Mucosa of descending colon (tissue), 3 donors: Measurements from ENCODE around the gene GRB10. TPM values are rescaled to one million over a fixed set of nuclear protein-coding genes. Genes with fewer than 3 reads are reported as not detected.

Experiments used
- ATAC-seq: fragments of 200-7000 bp; cut with Tn5 transposase; one replicate; pipeline ENCODE4 v1.9.1; 2020; ENCODE audit warnings: mild to moderate bottlenecking, moderate library complexity
- DNase-seq, 3 donors: peaks; one replicate each; pipeline ENCODE4 v3.0.0-alpha.2; 2020
- H3K36me3 ChIP-seq: fragments of 200-600 bp; one replicate; pipeline ENCODE4 v1.8.0; 2021; ENCODE audit warnings: low read depth, mild to moderate bottlenecking
- H3K4me1 ChIP-seq: fragments of 200-600 bp; one replicate; pipeline ENCODE4 v1.8.0; 2021; ENCODE audit warnings: low read depth, mild to moderate bottlenecking
- H3K4me3 ChIP-seq: fragments of 200-600 bp; one replicate; pipeline ENCODE4 v1.8.0; 2021; ENCODE audit warnings: mild to moderate bottlenecking
- H3K9me3 ChIP-seq: fragments of 200-600 bp; one replicate; pipeline ENCODE4 v1.8.0; 2021; ENCODE audit warnings: mild to moderate bottlenecking
- intact Hi-C, 2 donors: fragments of 100-400 bp; cut with DNase I in 1 of 2; cut with micrococcal nuclease in 1 of 2; formaldehyde crosslinking; loops; one replicate each; pipeline versions ENCODE4 v1.11.0 to v1.11.1; 2022; cut with DNase I, micrococcal nuclease
- total RNA-seq, 3 donors: library from RNA; stranded (reverse); fragmentation: NEBNext Ultra II Directional in 2 of 3; extraction: Animal tissue kit (Norgen Biotek cat#: 25700) in 2 of 3; gene quantifications; one replicate each; pipeline versions ENCODE4 v1.2.1 to v1.2.4, GENCODE V29; 2021 to 2023
- TF ChIP-seq, protein P1 (sequence below): fragments of 200-600 bp; IDR thresholded peaks from one replicate; pipeline ENCODE4 v1.8.0; 2022; ENCODE audit warnings: antibody characterized with exemption, mild to moderate bottlenecking
- donor health status: DM: no; HTN: no; CAD: no; lungs with moderate emphysema.
- donor health status: DM: no; HTN: no; CAD: no.
- donor health status: DM: no; HTN: yes; CAD: no.

GRB10 gene
- total RNA-seq, 3 donors from 2014 or later: 9.4 to 56.8 (median 13.0) TPM

DNA sequence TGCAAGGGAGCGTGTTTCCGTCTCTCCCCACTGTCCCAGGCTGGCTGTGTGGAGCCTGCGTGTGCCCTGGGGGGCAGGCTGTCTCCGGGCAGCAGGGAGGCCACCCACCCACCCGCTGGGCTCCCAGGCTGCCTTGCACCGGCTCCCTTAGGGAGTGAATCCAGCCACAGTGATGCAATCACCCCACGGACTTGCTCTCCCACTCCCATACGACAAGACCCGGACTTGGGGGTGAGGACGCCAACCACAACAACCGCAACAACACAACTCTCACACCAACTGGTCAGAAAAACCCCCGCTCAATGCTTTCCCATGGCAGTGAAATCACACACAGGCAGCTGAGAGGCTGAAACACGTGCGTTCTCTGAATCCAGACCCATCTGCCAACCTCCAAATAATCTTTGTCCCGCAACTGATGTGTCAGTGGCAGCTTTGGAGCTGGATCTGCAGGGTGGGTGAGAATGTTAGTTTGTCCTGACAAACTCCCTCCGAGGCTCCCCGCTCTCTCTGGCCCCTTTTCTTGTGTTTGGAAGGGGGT, 154.8 kb downstream of the GRB10 start:
- ATAC-seq (no peak), DNase-seq (no peak)
- Histone ChIP-seq H3K4me1 (no peaks in the 10 kb centered on the region), H3K9me3 (no peaks in the 10 kb centered on the region), H3K36me3 (no peaks in the 10 kb centered on the region), H3K4me3 (no peak overlapping the region)
- intact Hi-C loops: no loop called here
- TF ChIP-seq, protein P1, sequence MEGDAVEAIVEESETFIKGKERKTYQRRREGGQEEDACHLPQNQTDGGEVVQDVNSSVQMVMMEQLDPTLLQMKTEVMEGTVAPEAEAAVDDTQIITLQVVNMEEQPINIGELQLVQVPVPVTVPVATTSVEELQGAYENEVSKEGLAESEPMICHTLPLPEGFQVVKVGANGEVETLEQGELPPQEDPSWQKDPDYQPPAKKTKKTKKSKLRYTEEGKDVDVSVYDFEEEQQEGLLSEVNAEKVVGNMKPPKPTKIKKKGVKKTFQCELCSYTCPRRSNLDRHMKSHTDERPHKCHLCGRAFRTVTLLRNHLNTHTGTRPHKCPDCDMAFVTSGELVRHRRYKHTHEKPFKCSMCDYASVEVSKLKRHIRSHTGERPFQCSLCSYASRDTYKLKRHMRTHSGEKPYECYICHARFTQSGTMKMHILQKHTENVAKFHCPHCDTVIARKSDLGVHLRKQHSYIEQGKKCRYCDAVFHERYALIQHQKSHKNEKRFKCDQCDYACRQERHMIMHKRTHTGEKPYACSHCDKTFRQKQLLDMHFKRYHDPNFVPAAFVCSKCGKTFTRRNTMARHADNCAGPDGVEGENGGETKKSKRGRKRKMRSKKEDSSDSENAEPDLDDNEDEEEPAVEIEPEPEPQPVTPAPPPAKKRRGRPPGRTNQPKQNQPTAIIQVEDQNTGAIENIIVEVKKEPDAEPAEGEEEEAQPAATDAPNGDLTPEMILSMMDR: no peak

- intact Hi-C loops: no loop called here
- Histone ChIP-seq H3K9me3 (no peaks in the 10 kb centered on the region), H3K4me1 (no peaks in the 10 kb centered on the region), H3K4me3 (no peak overlapping the region), H3K36me3 (no peaks in the 10 kb centered on the region)
- ATAC-seq: no peak
- no peak for DNase-seq
- TF ChIP-seq, protein P1: no peak
Measured at GRCh38 chr7:50626286-50626685, 156.4 kb downstream of the GRB10 start.

DNA sequence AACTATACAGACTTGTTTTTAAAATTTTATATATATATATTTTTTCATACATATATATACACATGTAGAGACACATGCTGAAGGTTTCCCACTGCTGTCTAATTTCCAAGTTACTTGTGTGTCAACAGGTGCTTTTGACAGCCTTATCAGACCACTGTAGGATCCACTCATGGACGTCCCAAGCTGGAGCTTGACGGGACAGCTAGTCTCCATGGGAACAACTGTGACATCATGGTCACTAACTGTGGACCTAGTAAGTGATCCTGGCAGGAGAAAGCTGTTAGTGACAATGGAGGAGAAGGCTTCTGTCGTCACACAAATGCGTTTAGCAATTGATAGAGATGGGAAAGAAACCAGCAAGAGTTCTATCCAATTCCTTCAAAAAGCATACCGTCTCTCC, 157.3 kb downstream of the GRB10 start:
- no peaks in the 10 kb centered on the region for H3K4me1 ChIP-seq
- no peaks in the 10 kb centered on the region for H3K36me3 ChIP-seq
- TF ChIP-seq, protein P1: no peak
- DNase-seq: no peak
- intact Hi-C loops: no loop called here
- ATAC-seq: no peak
- H3K4me3 ChIP-seq: no peak overlapping the region
- H3K9me3 ChIP-seq: no peaks in the 10 kb centered on the region

DNA sequence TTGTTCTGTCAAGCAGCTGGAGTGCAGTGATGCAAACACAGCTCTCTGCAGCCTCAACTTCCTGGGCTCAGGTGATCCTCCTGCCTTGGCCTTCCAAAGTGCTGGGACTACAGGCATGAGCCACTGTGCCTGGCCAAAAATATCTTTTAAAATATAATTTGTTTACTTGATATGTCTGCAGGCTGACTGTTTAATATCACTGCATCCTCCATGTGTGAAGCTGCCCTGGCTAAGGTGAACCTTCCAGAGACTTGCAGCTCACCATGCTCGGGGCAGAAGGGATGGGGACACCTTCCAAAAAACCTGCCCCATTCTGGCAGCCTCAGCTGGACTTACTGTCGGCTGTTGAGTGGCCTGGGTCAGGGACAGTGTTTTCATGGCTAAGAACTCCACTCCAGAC, 159.9 kb downstream of the GRB10 start:
- H3K36me3 ChIP-seq: no peaks in the 10 kb centered on the region
- no peak for ATAC-seq
- H3K4me3 ChIP-seq: no peak overlapping the region
- intact Hi-C loops: no loop called here
- H3K9me3 ChIP-seq: no peaks in the 10 kb centered on the region
- TF ChIP-seq, protein P1: no peak
- DNase-seq: no peak
- H3K4me1 ChIP-seq: no peaks in the 10 kb centered on the region

GRCh38 chr7:50621973-50622490, 160.7 kb downstream of the GRB10 start:
- Histone ChIP-seq H3K9me3 (no peaks in the 10 kb centered on the region), H3K4me3 (no peak overlapping the region), H3K4me1 (no peaks in the 10 kb centered on the region), H3K36me3 (no peaks in the 10 kb centered on the region)
- intact Hi-C loops: no loop called here
- no peak for DNase-seq
- TF ChIP-seq, protein P1: no peak
- no peak for ATAC-seq

GRCh38 chr7:50621206-50621605, 161.5 kb downstream of the GRB10 start:
- H3K4me1 ChIP-seq: no peaks in the 10 kb centered on the region
- TF ChIP-seq, protein P1: no peak
- H3K36me3 ChIP-seq: no peaks in the 10 kb centered on the region
- intact Hi-C loops: no loop called here
- no peak for DNase-seq
- no peak for ATAC-seq
- H3K9me3 ChIP-seq: no peaks in the 10 kb centered on the region
- no peak overlapping the region for H3K4me3 ChIP-seq
